GM21515 (cell line): Measurements from ENCODE around the gene GULP1.
"Not testable (repeated sequence)": the region's sequence is repeated elsewhere in the genome, so short reads cannot be mapped to it uniquely, and the experiment has no call there.

Source experiments
- ATAC-seq: cut with Tn5 transposase; IDR thresholded peaks from one replicate; pipeline ENCODE4 v1.9.1; 2021; ENCODE audit not compliant: unreplicated experiment

Gene GULP1

DNA sequence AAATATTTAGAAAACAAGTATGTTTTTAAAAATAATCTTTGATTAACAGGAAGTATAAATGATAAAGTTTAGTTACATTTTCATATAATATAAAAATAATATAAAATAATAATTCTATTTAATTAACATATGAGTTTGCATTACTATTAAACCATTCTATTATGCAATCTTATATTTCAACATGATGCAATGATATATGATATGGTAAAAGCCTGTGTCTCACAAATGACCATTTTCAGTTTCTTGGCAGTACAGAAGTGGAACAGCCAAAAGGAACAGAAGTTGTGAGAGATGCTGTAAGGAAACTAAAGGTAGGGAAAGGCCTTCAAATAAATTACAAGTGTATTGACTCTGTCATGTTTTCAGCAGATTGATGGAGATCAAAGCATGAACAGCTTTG lies 230.8 kb downstream of the GULP1 start:
- ATAC-seq, result no peak

DNA sequence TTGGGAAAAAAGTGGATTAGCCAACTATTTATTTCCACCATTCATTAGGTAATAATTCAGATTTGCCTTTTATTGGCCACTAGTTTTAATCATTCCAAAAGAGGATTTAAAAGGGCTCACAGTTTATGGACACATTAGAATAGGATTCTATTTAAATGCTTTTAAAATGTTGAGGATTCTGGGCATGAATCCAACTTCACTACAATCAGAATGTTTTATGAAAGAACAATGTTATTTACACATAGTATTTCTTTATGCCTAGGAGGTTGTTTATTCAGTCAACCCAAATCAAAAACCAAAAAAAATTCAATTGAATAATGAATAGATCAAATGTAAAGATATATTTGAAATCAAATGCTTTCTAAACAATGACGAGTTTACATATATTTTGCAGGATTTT lies 232.2 kb downstream of the GULP1 start:
- ATAC-seq, result no peak

DNA sequence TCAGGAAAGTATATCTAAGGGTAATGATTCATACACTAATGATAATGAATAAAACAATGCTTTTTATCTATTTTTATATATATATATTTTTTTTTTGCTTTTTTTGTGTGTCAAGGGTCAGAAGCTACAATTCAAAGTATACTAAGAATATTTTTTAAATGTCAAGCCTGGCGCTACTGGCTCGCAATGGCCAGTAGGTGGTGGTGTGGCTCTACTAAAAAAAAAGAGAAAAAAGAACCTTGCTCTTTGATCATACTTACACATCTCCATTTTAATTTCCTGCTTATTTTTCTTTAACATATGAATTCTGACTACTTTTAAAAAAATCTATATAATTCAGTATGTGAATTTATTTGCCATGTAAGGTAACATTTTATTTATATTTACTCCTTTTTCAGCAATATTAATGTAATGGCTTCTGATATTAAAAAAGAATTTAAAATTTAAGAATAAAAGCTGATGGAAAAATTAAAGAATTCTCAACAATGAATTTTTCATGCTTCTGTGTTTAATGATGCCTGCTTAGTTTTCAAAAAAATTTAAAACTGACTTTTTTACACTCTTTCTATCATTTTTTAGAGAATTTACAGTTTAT lies 232.9 kb downstream of the GULP1 start:
- ATAC-seq, result peak; percentile 76

DNA sequence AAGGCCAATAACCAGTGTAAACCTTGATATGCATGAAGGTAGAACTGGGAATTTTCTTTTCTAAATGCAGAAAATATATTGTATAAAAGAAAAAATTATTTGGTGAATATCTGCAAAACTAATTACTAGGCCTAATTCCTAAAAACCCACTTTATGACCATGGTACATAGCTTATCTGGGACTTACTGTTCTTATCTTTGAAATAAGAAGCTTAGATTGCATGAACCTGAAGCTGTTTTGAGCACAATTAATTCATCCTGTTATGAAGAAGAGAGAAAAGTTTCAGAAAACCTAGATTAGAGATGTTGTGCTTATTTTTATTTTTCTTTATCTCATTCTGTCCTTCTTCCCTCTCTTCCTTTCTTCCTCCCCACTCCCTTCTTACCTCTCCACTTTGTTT lies 235.0 kb downstream of the GULP1 start:
- ATAC-seq, result no peak

DNA sequence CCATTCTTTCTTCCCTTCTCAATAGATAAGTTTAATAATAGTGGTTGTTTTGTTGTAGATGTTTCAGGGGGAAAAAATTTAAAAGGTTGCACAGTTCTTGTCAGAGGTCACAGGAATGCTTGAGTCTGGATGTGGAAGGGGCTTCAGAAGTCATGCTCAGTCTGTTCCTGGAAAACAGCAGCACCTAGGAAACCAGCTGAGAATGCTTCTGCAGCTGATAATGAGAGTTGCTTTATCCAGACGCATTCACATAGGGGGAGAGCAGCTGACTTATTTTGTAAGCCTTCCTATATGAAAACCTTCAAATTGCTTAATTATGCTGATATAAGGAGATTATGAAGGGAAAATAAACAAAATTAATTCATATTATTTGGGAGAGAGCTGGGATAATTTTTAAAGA lies 235.5 kb downstream of the GULP1 start:
- no peak for ATAC-seq

DNA sequence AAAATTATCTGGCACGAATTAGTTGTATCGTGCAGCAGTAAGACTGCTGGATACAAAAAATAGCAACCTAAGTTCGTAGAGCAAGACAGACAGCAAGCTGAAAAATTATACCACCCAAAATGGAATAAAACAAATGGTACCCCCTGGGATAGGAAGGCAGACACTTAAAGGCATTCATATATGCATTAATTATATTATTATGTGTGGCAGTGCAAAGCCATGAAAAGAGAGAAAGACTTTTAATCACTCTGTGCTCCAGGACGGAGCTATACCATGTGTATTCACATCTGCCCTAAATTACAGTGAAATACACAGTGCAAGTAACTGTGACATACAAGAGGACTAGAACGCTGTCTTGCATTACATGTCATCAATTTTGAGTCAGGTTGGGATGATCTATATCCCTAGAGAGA lies 235.9 kb downstream of the GULP1 start:
- no peak for ATAC-seq

DNA sequence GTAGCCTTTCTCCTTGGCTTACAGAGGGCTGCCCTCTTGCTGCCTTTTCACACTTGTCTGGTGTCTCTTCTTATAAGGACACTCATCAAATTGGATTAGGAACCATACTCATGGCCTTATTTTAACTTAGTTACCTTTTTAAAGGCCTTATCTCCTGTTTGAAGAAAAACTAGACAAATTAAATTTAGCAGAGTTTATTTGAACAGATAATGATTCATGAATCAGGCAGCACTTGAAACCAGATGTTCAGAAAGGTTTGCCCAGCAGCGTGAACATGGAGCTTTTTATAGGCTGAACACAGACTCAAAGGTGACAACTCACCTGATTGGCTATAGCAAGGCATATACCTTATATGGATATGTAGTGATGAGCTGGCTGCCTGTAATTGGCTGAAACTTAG lies 238.0 kb downstream of the GULP1 start:
- no peak for ATAC-seq

DNA sequence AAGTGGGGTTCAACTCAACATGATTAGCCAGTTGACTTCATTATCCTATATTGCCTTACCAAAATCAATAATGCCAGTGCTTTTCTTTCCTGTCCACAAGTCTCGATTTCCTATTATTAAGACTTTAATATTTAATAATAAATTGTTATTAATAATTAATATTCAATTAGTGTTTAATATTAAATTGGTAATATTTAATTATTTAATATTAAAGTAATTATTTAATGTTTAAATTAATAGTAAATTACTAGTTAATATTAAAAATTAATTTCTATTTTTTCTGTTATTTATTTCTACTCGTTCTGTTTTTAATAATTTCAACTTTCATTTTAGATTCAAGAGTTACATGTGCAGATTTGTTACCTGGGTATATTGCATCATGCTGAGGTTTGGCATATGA lies 243.2 kb downstream of the GULP1 start:
- no peak for ATAC-seq

DNA sequence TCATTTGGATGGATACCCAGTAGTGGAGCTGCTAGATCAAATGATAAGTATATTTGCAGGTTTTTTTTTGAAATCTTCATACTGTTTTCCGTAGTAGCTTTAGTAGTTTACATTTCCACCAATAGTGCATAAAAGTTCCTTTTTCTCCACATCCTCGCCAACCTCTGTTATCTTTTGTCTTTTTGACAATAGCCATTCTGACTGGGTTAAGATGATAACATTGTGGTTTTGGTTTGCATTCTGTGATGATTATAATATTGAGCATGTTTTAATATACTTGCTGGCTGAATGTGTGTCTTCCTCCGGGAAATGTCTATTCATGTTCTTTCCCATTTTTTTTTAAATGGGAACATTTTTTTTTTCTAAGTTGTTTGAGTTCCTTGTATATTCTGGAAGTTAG lies 260.0 kb downstream of the GULP1 start:
- no peak for ATAC-seq

DNA sequence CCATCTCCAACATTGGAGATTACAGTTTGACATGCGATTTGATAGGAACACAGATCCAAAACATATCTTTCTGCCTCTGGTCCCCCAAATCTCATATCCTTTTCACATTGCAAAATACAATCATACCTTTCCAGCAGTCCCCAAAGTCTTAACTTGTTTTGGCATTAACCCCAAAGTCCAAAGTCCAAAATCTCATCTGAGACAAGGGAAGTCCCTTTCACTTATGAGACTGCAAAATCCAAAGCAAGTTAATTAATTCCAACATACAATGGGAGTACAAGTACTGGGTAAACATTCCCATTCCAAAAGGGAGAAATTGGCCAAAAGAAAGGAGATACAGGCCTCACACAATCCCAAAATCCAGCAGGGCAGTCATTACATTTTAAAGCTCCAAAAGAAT lies 265.4 kb downstream of the GULP1 start:
- no peak for ATAC-seq

DNA sequence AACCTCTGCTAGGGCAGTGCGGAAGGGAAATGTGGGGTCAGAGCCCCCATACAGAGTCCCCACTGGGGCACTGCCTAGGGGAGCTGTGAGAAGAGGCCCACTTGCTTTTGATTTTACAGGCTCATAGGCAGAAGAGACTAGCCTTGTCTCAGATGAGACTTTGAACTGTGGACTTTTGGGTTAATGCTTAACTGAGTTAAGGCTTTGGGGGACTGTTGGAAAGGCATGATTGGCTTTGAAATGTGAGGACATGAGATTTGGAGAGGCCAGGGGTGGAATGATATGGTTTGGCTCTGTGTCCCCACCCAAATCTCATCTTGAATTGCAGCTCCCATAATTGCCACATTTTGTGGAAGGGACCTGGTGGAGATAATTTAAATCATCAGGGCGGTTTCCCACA lies 267.8 kb downstream of the GULP1 start:
- ATAC-seq, result not testable (repeated sequence)

DNA sequence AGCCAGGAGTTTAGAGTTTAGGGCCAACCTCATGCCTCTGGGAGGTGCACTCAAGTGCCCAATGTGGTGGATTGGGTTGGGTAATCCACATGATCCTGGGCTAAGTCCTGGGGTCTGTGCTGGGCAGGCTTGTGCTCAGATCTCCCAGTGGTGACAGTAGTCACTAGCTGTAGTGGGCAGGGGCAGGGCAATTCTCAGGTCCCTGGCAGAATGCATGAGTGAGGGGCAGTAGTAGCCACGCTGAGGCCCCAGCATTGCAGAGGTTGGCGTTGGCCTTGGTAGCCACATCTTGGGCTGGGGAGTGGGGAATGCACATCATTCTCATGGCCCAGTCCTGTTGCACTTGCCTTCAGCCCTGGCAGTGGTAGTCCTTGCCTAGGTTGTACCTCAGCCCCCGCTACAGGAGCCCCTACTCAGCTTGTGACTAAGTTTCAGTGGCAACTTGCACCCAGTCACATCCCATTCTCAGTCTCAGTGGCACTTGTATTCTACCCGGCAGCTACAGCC lies 269.9 kb downstream of the GULP1 start:
- no peak for ATAC-seq

DNA sequence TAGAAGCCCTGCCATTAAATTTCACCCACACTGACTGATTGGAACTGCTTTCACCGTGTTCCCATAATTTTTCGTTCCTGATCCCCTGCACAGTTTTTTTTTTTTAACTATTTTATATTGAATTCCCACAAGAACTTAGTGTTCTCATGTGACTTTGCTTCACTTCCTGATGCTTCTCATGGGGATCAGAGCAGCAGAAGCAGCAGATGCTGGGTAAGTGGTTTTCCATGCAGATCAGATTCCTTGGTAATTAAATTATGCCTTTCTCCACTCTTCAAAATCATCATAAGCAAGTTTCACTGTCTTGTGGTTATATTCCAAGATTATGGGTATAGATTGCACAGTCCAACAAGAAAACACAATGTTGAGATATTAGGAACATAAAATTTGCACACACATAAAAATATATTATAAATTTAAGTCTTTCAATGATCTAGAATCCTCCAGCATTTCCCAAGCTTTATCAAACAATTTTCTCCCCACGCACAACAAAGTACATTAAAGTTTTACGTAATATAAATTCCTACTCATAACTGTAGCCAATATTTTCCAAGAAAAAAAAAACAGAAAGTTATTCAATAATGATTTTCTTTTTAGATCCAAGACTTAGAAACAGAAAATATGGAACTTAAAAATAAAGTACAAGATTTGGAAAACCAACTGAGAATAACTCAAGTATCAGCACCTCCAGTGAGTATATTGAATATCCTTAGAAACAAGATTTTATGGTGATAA lies 277.9 kb downstream of the GULP1 start:
- no peak for ATAC-seq

DNA sequence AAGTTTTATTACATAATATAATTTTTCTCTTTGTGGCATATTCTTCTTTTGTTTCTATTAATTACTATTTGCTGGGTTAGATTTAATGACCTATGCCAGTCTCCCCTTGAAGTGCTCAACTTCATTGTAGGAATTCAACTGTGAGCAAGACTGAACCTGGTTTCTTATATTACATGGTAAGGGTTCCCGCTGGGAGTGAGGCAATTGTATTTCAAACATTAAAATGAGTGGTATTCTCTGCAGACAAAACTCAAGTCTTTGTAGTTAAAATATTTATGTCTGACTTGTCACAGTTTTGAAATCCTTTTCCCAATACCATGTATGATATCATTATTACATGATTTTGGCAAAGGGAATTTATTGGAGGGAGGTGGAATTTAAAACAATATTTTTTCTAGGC lies 278.7 kb downstream of the GULP1 start:
- ATAC-seq, result no peak

DNA sequence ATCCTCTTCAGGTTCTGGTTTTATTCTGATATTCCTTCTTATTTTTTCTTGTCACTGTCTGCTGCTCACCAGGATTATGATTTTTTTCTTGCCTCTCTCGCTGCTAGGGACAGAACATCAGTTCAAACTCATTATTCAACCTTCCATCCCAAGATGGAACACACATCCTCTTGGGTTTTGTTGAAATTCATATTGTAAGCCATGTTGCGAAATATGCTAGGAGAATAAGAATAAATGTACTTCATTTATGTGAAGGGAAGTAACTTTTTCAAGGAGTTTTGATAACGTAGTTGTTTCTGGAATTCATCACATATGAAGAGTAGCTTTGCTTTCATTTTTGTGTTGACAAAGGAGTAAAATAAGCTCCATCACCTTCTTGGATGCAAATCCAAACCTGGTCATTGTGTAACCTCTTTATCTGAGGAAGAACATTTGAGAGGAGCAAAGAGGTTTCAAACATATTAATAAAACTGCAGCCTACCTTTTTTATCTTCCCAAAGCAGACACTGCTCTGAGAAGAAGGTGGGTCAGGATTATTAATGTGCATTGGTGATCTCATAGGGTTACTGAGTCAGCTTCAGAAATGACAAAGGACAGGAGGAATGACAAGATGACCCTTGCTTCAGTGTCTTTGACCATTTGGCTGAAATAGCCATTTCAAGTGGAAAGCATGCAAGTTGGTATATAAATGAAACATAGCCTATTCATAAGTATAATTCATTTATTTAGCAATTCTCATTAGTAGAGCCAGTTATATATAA lies 280.0 kb downstream of the GULP1 start:
- ATAC-seq, result no peak

DNA sequence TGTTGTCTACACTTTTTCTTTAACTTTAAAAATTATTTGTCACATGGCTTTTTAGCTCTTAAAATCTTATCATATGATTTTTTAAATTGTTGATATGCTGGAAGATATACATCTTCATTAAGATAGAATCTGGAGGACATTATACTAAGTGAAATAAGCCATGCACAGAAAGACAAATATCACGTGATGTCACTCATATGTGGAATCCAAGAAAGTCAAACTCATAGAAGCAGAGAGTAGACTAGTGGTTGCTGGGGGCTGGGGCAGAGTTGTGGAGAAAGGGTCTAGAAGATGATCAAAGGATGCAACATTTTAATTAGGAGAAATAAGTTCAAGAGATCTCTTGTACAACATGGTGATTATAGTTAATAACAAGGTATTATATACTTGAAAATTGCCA lies 280.9 kb downstream of the GULP1 start:
- no peak for ATAC-seq

DNA sequence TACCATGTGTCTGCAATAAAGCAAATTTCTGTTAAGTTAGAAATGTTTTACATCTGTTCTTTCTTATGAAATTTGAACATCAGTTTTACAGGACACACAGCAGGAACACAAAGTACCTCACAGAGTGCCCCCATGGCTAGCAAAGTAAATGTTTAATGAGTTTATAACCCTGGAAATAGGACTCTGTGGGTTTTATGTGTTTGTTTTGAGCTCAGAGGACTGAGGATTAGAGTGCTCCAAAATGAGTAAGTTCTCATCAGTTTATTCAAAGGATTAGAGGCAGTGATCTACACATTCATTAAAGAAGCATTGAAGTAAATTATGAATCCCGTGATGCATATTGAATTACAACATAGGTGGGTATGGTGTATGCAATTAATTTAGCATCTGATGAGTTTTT lies 281.8 kb downstream of the GULP1 start:
- ATAC-seq, result no peak

DNA sequence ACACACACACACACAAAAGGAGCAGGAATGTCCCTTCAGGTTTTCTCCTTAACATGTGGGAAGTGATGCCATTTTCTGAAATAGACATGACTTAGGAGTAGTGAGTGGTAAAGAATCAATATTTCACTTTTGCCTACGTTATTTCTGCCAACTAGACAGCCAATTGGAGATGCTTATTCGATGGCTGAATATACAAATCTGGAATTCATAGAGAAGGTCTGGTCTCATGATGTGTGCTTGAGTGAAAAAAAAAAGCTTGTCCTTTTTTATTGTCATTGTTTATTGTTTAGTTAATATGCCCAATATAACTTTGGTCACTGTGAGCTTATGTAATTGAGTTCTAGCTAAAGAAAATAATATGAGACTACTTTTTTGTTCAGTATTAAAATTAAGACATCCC lies 284.3 kb downstream of the GULP1 start:
- no peak for ATAC-seq

DNA sequence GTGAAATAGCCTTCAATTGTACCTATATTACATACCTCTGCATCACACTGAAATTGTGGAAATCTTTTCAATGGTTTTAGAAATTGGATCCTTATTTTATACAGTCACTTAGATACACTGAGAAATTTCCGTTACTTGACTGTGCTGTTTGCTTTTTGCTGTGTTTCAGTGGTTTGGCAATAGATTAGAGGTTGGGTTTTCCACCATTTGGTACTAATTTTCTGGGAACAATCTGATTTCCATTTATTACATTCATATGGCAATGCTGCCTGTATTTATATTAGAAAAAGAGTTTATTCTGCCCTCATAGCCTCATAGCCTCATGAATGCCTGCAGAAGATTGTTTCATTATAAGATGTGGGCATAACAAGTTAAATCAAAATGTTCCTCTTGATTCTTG lies 285.0 kb downstream of the GULP1 start:
- no peak for ATAC-seq

DNA sequence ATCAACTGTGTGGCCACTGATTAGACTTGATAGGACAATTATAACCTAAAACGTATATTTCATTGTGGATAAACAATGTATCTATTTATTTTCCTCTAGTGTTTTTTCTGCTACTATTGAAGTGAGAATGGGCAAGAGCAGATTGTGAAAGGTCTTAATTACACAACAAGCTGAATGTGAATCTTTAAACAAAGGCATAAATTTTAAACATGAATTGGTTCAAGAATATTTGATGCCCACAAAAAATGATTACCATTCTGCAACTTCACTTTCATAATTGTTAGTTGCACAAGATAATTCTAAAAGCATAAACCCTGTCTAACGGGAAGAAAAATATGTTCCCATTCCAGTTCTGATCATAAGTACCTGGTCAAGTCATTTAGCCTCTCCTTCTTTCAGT lies 285.6 kb downstream of the GULP1 start:
- ATAC-seq, result no peak

DNA sequence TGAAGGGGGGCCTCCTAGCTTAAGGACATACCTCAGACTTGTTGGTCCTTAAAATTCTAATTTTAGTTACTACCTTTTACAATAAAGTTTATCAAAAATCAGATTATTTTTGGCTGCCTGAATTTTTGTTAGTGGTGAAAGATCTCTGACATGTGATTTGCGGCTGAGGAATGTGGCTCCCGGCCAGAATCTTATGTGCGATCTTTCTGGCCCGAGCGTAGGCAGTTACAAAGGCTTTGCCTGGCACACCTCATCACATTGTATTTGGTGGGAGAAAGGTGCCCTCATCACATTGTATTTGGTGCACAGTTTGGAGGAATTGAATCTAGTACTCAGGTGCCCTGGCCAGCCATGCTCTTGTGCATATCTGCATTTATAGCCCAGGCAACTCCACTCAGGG lies 289.1 kb downstream of the GULP1 start:
- ATAC-seq, result no peak

DNA sequence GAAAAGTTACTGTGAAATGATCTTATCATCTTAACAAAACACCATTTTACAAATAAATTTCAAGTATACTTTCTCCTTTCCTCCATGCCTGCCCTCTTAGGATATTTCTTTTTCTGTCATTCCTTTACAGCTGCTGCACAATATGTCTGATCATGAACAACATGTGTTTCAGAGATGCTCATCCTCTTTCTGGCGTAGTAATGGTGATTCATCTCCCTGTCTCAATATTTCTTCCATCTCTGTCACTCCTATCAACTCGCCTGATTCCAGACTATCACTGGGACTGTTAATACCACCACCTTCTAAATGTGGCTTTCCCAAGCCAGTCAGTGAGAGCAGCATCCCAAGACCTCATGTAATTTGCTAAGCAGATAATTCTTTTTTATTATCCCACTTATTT lies 290.5 kb downstream of the GULP1 start:
- no peak for ATAC-seq
